Stimulated activated effector memory CD8-positive, alpha-beta T cell treated with anti-CD3 and anti-CD28 coated beads, Interleukin-12 subunit alpha, Interleukin-12 subunit beta, amount 100 ng/mL, for 72 hours (primary cell): ENCODE measurements around the gene NFE2L3.
A peak's percentile ranks its signal among the peaks of the same experiment; 100 is the strongest.
"Not testable (repeated sequence)": the region's sequence is repeated elsewhere in the genome, so short reads cannot be mapped to it uniquely, and the experiment has no call there.

Source experiments
- ATAC-seq: fragments of 150-1000 bp; cut with Tn5 transposase; 2 replicates; pipeline ENCODE4 v1.10.0; 2021
- DNase-seq, 2 donors: peaks; one replicate each; pipeline ENCODE4 v3.0.0; 2021 to 2022; ENCODE audit warnings: low spot score in 2 of 2
- H3K27ac Mint-ChIP-seq: one replicate; pipeline ENCODE4 v1.8.0; 2022; ENCODE audit warnings: mild to moderate bottlenecking, mixed read lengths
- H3K36me3 Mint-ChIP-seq: one replicate; pipeline ENCODE4 v1.8.0; 2022; ENCODE audit warnings: mild to moderate bottlenecking, mixed read lengths
- H3K4me1 Mint-ChIP-seq: one replicate; pipeline ENCODE4 v1.8.0; 2022; ENCODE audit warnings: mixed read lengths
- H3K4me3 Mint-ChIP-seq: one replicate; pipeline ENCODE4 v1.8.0; 2022; ENCODE audit warnings: mild to moderate bottlenecking, mixed read lengths
- H3K9me3 Mint-ChIP-seq: one replicate; pipeline ENCODE4 v1.8.0; 2022; ENCODE audit warnings: mixed read lengths

The NFE2L3 gene

GRCh38 chr7:26170663-26171062 is 18.7 kb downstream of the NFE2L3 start:
- no peak for DNase-seq
- H3K27ac Mint-ChIP-seq, result no peak overlapping the region
- H3K4me1 Mint-ChIP-seq, result peaks cover 35% of the 10 kb centered on the region
- H3K36me3 Mint-ChIP-seq, result peaks cover 49% of the 10 kb centered on the region
- H3K4me3 Mint-ChIP-seq, result no peak overlapping the region
- ATAC-seq, result no peak
- no peaks in the 10 kb centered on the region for H3K9me3 Mint-ChIP-seq

- Mint-ChIP-seq H3K4me1 (peaks cover 26% of the 10 kb centered on the region), H3K9me3 (no peaks in the 10 kb centered on the region), H3K36me3 (peaks cover 49% of the 10 kb centered on the region), H3K4me3 (no peak overlapping the region), H3K27ac (no peak overlapping the region)
- DNase-seq (no peak), ATAC-seq (no peak)
Measured at GRCh38 chr7:26171601-26172000, 19.6 kb downstream of the NFE2L3 start.

- Mint-ChIP-seq H3K4me3 (no peak overlapping the region), H3K9me3 (no peaks in the 10 kb centered on the region), H3K27ac (no peak overlapping the region), H3K36me3 (peaks cover 49% of the 10 kb centered on the region), H3K4me1 (peaks cover 22% of the 10 kb centered on the region)
- ATAC-seq, result no peak
- no peak for DNase-seq
Measured at GRCh38 chr7:26172048-26172447, 20.1 kb downstream of the NFE2L3 start.

- Mint-ChIP-seq H3K36me3 (peaks cover 72% of the 10 kb centered on the region), H3K4me1 (peaks cover 44% of the 10 kb centered on the region)
- H3K4me3 Mint-ChIP-seq, DNase-seq, ATAC-seq, H3K9me3 Mint-ChIP-seq, H3K27ac Mint-ChIP-seq: not testable (repeated sequence)
Measured at GRCh38 chr7:26175903-26176302, 23.9 kb downstream of the NFE2L3 start.

GRCh38 chr7:26176696-26177095 is 24.7 kb downstream of the NFE2L3 start:
- not testable (repeated sequence) for H3K27ac Mint-ChIP-seq, DNase-seq, H3K9me3 Mint-ChIP-seq, H3K4me3 Mint-ChIP-seq, ATAC-seq
- H3K4me1 Mint-ChIP-seq, result peaks cover 48% of the 10 kb centered on the region
- H3K36me3 Mint-ChIP-seq, result peaks cover 72% of the 10 kb centered on the region

- H3K9me3 Mint-ChIP-seq, DNase-seq, ATAC-seq, H3K27ac Mint-ChIP-seq, H3K4me3 Mint-ChIP-seq: not testable (repeated sequence)
- H3K36me3 Mint-ChIP-seq, result peaks cover 74% of the 10 kb centered on the region
- peaks cover 52% of the 10 kb centered on the region for H3K4me1 Mint-ChIP-seq
Measured at GRCh38 chr7:26177269-26177668, 25.3 kb downstream of the NFE2L3 start.

- no peak overlapping the region for H3K4me3 Mint-ChIP-seq
- ATAC-seq, result peak; percentile 25
- H3K36me3 Mint-ChIP-seq, result peaks cover 76% of the 10 kb centered on the region
- no peak for DNase-seq
- H3K27ac Mint-ChIP-seq, result no peak overlapping the region
- H3K4me1 Mint-ChIP-seq, result peaks cover 52% of the 10 kb centered on the region
- no peaks in the 10 kb centered on the region for H3K9me3 Mint-ChIP-seq
Measured at GRCh38 chr7:26178272-26178960, 26.4 kb downstream of the NFE2L3 start.

- Mint-ChIP-seq H3K4me3 (no peak overlapping the region), H3K36me3 (peaks cover 76% of the 10 kb centered on the region), H3K4me1 (peaks cover 51% of the 10 kb centered on the region), H3K27ac (peak overlapping the region; percentile 20), H3K9me3 (no peaks in the 10 kb centered on the region)
- ATAC-seq, result no peak
- DNase-seq, result no peak
Measured at GRCh38 chr7:26179422-26179821, 27.4 kb downstream of the NFE2L3 start.

GRCh38 chr7:26179826-26180497 is 28.0 kb downstream of the NFE2L3 start:
- DNase-seq (no peak), ATAC-seq (no peak)
- no peak overlapping the region for H3K4me3 Mint-ChIP-seq
- peak overlapping the region; percentile 71 for H3K27ac Mint-ChIP-seq
- H3K36me3 Mint-ChIP-seq, result peaks cover 76% of the 10 kb centered on the region
- H3K4me1 Mint-ChIP-seq, result peaks cover 55% of the 10 kb centered on the region
- no peaks in the 10 kb centered on the region for H3K9me3 Mint-ChIP-seq

GRCh38 chr7:26180792-26181198 is 28.8 kb downstream of the NFE2L3 start:
- ATAC-seq (no peak), DNase-seq (no peak)
- H3K4me3 Mint-ChIP-seq, result no peak overlapping the region
- no peaks in the 10 kb centered on the region for H3K9me3 Mint-ChIP-seq
- H3K4me1 Mint-ChIP-seq, result peaks cover 63% of the 10 kb centered on the region
- H3K36me3 Mint-ChIP-seq, result peaks cover 79% of the 10 kb centered on the region
- H3K27ac Mint-ChIP-seq, result peak overlapping the region; percentile 71

- ATAC-seq, result no peak
- Mint-ChIP-seq H3K36me3 (peaks cover 87% of the 10 kb centered on the region), H3K4me3 (no peak overlapping the region), H3K27ac (peak overlapping the region; percentile 57), H3K4me1 (peaks cover 69% of the 10 kb centered on the region), H3K9me3 (no peaks in the 10 kb centered on the region)
- no peak for DNase-seq
Measured at GRCh38 chr7:26181474-26182227, 29.7 kb downstream of the NFE2L3 start.

GRCh38 chr7:26182283-26182682 is 30.3 kb downstream of the NFE2L3 start:
- DNase-seq (peak in 1 of 2 donors; percentile 48), ATAC-seq (no peak)
- H3K36me3 Mint-ChIP-seq, result peaks cover 94% of the 10 kb centered on the region
- no peaks in the 10 kb centered on the region for H3K9me3 Mint-ChIP-seq
- H3K27ac Mint-ChIP-seq, result peak overlapping the region; percentile 57
- H3K4me3 Mint-ChIP-seq, result no peak overlapping the region
- peaks cover 71% of the 10 kb centered on the region for H3K4me1 Mint-ChIP-seq

- Mint-ChIP-seq H3K4me3 (no peak overlapping the region), H3K9me3 (no peaks in the 10 kb centered on the region), H3K27ac (peak overlapping the region; percentile 57), H3K36me3 (peaks cover 96% of the 10 kb centered on the region), H3K4me1 (peaks cover 71% of the 10 kb centered on the region)
- DNase-seq, result peak in 1 of 2 donors; percentile 52
- ATAC-seq, result no peak
Measured at GRCh38 chr7:26182706-26183105, 30.7 kb downstream of the NFE2L3 start.

GRCh38 chr7:26183545-26184280 is 31.7 kb downstream of the NFE2L3 start:
- peak in 1 of 2 donors; percentile 44 for DNase-seq
- peaks cover 72% of the 10 kb centered on the region for H3K4me1 Mint-ChIP-seq
- H3K4me3 Mint-ChIP-seq, result no peak overlapping the region
- peaks cover 99% of the 10 kb centered on the region for H3K36me3 Mint-ChIP-seq
- peak overlapping the region; percentile 63 for H3K27ac Mint-ChIP-seq
- H3K9me3 Mint-ChIP-seq, result no peaks in the 10 kb centered on the region
- ATAC-seq, result no peak
